HCT116 (cell line): Measurements from ENCODE around the gene RSRC1. TPM values are rescaled to one million over a fixed set of nuclear protein-coding genes. Genes with fewer than 3 reads are reported as not detected.

Source experiments
- ATAC-seq: fragments of 200-7000 bp; cut with Tn5 transposase; 2 replicates; pipeline ENCODE4 v1.9.1; 2020; ENCODE audit warnings: mild to moderate bottlenecking, moderate library complexity
- BruUV-seq: library from RNA; stranded (reverse); fragments of 400-500 nt; replicated peaks from 2 replicates; lab custom pipeline; 2021; lab: Mats Ljungman, UMichigan
- CTCF ChIA-PET: fragments of 300-600 bp; sonication (Branson Sonifier 250); formaldehyde crosslinking; loops from one replicate; lab custom pipeline; 2021; ENCODE audit warnings: antibody characterized with exemption; lab: Charles Lee
- POLR2A ChIA-PET: fragments of 300-600, 350-600 bp; sonication (Branson Sonifier 250); formaldehyde crosslinking; loops from one replicate; lab custom pipeline; 2021; ENCODE audit warnings: antibody characterized with exemption; lab: Charles Lee
- RAD21 ChIA-PET, 2 experiments: fragments of 300-600 bp; sonication (Branson Sonifier 250); formaldehyde crosslinking; loops; one replicate each; lab custom pipeline; 2023; ENCODE audit warnings: low total read pairs in 2 of 2; ENCODE audit not compliant: uncharacterized antibody in 2 of 2, unreplicated experiment in 2 of 2, low non-redundant PET in 1 of 2; lab: Charles Lee
- DNase-seq: peaks from one replicate; pipeline ENCODE4 v3.0.0-alpha.2; 2010; ENCODE audit warnings: low read depth, low spot score
- H2AFZ ChIP-seq: fragments of 200-600 bp; shearing (Covaris generic), sonication (generic); 2 replicates; pipeline ENCODE4 v1.6.1; 2017; ENCODE audit warnings: low read depth, mixed run types, mixed read lengths, antibody characterized with exemption, low read length; ENCODE audit not compliant: poor library complexity, severe bottlenecking
- H3K27ac ChIP-seq: 2 replicates; pipeline ENCODE4 v1.5.1; 2012; ENCODE audit warnings: low read depth, low read length
- H3K27me3 ChIP-seq: fragments of 200-600 bp; sonication (generic); 2 replicates; pipeline ENCODE4 v1.6.1; 2016; ENCODE audit warnings: mixed run types, low read length, mixed read lengths; ENCODE audit not compliant: insufficient read depth
- H3K36me3 ChIP-seq, 2 experiments: fragments of 200-500 bp in 1 of 2; fragments of 200-600 bp in 1 of 2; sonication (Bioruptor generic) in 1 of 2; sonication (generic) in 1 of 2; 2 replicates each; pipeline versions ENCODE4 v1.5.1 to v1.6.1; 2014 to 2016; ENCODE audit warnings: low read length in 2 of 2, inconsistent platforms in 1 of 2, mixed read lengths in 1 of 2, mixed run types in 1 of 2; ENCODE audit not compliant: insufficient read depth in 2 of 2, control insufficient read depth in 1 of 2
- H3K4me1 ChIP-seq, 2 experiments: fragments of 200-600 bp in 1 of 2; sonication (generic) in 1 of 2; 2 replicates each; pipeline versions ENCODE4 v1.5.1 to v1.6.1; 2012 to 2017; ENCODE audit warnings: low read length in 2 of 2, inconsistent platforms in 1 of 2, mild to moderate bottlenecking in 1 of 2, mixed read lengths in 1 of 2, mixed run types in 1 of 2, moderate library complexity in 1 of 2; ENCODE audit not compliant: insufficient read depth in 2 of 2, control insufficient read depth in 1 of 2
- H3K4me2 ChIP-seq: fragments of 200-600 bp; sonication (generic); 2 replicates; pipeline ENCODE4 v1.6.1; 2017; ENCODE audit warnings: mixed run types, low read length, mixed read lengths
- H3K4me3 ChIP-seq, 2 experiments: fragments of 200-600 bp in 1 of 2; sonication (generic) in 1 of 2; replicated peaks in 1 of 2; 2 replicates each; pipeline ENCODE4 v1.5.1; 2011 to 2016; ENCODE audit warnings: low read length in 2 of 2, control low read depth in 1 of 2, low read depth in 1 of 2, mild to moderate bottlenecking in 1 of 2, mixed read lengths in 1 of 2, mixed run types in 1 of 2
- H3K79me2 ChIP-seq: fragments of 200-600 bp; sonication (generic); 2 replicates; pipeline ENCODE4 v1.6.1; 2017; ENCODE audit warnings: mild to moderate bottlenecking, mixed run types, low read length, moderate library complexity, mixed read lengths; ENCODE audit not compliant: insufficient read depth
- H3K9ac ChIP-seq: fragments of 200-600 bp; sonication (generic); 2 replicates; pipeline ENCODE4 v1.6.1; 2016; ENCODE audit warnings: low read length, mixed read lengths
- H3K9me2 ChIP-seq: fragments of 200-600 bp; sonication (generic), shearing (Covaris generic); 2 replicates; pipeline ENCODE4 v1.6.1; 2017; ENCODE audit warnings: mixed run types, mild to moderate bottlenecking, moderate library complexity; ENCODE audit not compliant: insufficient read depth
- H3K9me3 ChIP-seq, 2 experiments: fragments of 200-500 bp in 1 of 2; fragments of 200-600 bp in 1 of 2; sonication (Bioruptor generic) in 1 of 2; sonication (generic) in 1 of 2; 2 replicates each; pipeline ENCODE4 v1.6.1; 2014 to 2017; ENCODE audit warnings: low read length in 2 of 2, mixed read lengths in 2 of 2, inconsistent platforms in 1 of 2, low read depth in 1 of 2, mild to moderate bottlenecking in 1 of 2, mixed run types in 1 of 2, moderate library complexity in 1 of 2; ENCODE audit not compliant: control insufficient read depth in 1 of 2, insufficient read depth in 1 of 2
- H4K20me1 ChIP-seq: fragments of 200-600 bp; sonication (generic), shearing (Covaris generic); 2 replicates; pipeline ENCODE4 v1.6.1; 2017; ENCODE audit warnings: mixed run types, mild to moderate bottlenecking, moderate library complexity; ENCODE audit not compliant: insufficient read depth
- RAD21 ChIP-seq: IDR thresholded peaks from 2 replicates; pipeline ENCODE4 v1.6.1; 2012; ENCODE audit warnings: low read depth, mild to moderate bottlenecking
- SIN3A ChIP-seq: IDR thresholded peaks from 2 replicates; pipeline ENCODE4 v1.6.1; 2012; ENCODE audit warnings: low read depth
- intact Hi-C: fragments of 100-400 bp; cut with micrococcal nuclease; formaldehyde crosslinking; loops from 2 replicates; pipeline ENCODE4 v1.10.0; 2022
- total RNA-seq: library from RNA; stranded (reverse); gene quantifications from one replicate; pipeline ENCODE4 v1.2.1, GENCODE V29; 2021; ENCODE audit not compliant: unreplicated experiment
- TF ChIP-seq, protein P1 (sequence below): IDR thresholded peaks from 2 replicates; pipeline ENCODE4 v1.6.1; 2012
- TF ChIP-seq, protein P2 (sequence below): IDR thresholded peaks from 2 replicates; pipeline ENCODE4 v1.6.1; 2012
- TF ChIP-seq, protein P3 (sequence below), 3 experiments: fragments of 200-600 bp in 1 of 3; sonication (generic) in 1 of 3; IDR thresholded peaks in 2 of 3; conservative IDR thresholded peaks in 1 of 3; 2 replicates each; pipeline ENCODE4 v1.5.1; 2012 to 2017; ENCODE audit warnings: low read depth in 2 of 3, low read length in 2 of 3, antibody characterized with exemption in 1 of 3, borderline replicate concordance in 1 of 3, control low read depth in 1 of 3, mild to moderate bottlenecking in 1 of 3, mixed read lengths in 1 of 3, mixed run types in 1 of 3, moderate library complexity in 1 of 3; ENCODE audit not compliant: insufficient read depth in 1 of 3

RSRC1 gene
- total RNA-seq, 1 experiment from 2014 or later = 37.1 TPM

DNA sequence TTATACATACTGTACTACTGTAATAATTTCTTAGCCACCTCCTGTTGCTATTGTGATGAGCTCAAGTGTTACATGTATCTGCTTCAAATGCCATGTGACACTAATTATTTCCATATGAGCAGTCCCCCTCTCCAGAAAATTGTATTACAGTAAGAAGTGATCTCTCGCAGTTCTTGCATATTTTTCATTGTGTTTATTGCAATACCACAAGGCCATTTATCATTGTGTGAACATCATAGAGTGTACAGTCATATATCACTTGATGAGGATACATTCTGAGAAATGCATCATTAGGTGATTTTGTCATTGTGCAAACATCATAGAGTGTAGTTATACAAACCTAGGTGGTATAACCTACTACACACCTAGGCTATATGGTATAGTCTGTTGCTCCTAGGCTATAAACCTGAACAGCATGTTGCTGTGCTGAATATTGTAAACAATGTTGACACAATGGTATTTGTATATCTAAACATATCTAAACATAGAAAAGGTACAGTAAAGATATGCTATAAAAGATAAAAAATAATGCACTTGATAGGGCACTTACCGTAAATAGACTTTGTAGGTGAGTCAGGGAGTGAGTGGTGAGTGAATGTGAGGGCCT is 271.5 kb downstream of the RSRC1 start:
- Histone ChIP-seq H3K4me3 (no peak overlapping the region), H3K9ac (no peak overlapping the region), H4K20me1 (no peaks in the 10 kb centered on the region), H3K4me1 (no peaks in the 10 kb centered on the region), H3K36me3 (no peaks in the 10 kb centered on the region), H2AFZ (no peak overlapping the region), H3K27ac (no peak overlapping the region), H3K9me3 (no peaks in the 10 kb centered on the region), H3K27me3 (no peaks in the 10 kb centered on the region), H3K4me2 (no peak overlapping the region), H3K79me2 (no peaks in the 10 kb centered on the region), H3K9me2 (no peaks in the 10 kb centered on the region)
- intact Hi-C loops = no loop called here
- RAD21 ChIA-PET = no interaction called here
- CTCF ChIA-PET = no interaction called here
- DNase-seq = no peak
- BruUV-seq = no TSS peak
- TF ChIP-seq, protein P1, sequence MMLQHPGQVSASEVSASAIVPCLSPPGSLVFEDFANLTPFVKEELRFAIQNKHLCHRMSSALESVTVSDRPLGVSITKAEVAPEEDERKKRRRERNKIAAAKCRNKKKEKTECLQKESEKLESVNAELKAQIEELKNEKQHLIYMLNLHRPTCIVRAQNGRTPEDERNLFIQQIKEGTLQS = no peak
- TF ChIP-seq, protein P2, sequence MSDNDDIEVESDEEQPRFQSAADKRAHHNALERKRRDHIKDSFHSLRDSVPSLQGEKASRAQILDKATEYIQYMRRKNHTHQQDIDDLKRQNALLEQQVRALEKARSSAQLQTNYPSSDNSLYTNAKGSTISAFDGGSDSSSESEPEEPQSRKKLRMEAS = no peak
- TF ChIP-seq RAD21 (no peak), SIN3A (no peak)
- ATAC-seq = no peak
- POLR2A ChIA-PET = no interaction called here

DNA sequence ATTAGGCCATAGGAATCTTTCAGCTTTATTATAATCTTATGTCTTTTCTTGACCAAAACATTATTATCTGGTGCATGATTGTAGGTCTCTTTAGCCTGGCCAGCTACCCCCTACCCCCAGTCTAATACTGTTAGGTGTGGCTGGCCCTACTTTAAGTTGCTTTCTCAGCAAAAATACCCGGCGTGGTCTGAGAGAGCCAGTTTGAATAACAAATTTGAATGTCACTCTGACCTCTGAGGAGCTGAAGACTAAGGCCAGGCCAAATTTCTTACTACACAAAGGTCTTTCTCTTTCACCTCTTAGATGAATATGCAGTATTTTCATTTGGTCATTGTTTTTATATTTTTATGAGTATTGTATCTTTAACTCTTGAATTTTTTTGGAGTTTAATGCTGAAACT is 272.6 kb downstream of the RSRC1 start:
- no peaks in the 10 kb centered on the region for H3K9me2 ChIP-seq
- no peaks in the 10 kb centered on the region for H3K79me2 ChIP-seq
- no peaks in the 10 kb centered on the region for H3K36me3 ChIP-seq
- H3K9ac ChIP-seq = no peak overlapping the region
- no peaks in the 10 kb centered on the region for H3K27me3 ChIP-seq
- no peaks in the 10 kb centered on the region for H3K4me1 ChIP-seq
- ATAC-seq = no peak
- H3K9me3 ChIP-seq = no peaks in the 10 kb centered on the region
- RAD21 ChIA-PET = no interaction called here
- TF ChIP-seq, protein P3, sequence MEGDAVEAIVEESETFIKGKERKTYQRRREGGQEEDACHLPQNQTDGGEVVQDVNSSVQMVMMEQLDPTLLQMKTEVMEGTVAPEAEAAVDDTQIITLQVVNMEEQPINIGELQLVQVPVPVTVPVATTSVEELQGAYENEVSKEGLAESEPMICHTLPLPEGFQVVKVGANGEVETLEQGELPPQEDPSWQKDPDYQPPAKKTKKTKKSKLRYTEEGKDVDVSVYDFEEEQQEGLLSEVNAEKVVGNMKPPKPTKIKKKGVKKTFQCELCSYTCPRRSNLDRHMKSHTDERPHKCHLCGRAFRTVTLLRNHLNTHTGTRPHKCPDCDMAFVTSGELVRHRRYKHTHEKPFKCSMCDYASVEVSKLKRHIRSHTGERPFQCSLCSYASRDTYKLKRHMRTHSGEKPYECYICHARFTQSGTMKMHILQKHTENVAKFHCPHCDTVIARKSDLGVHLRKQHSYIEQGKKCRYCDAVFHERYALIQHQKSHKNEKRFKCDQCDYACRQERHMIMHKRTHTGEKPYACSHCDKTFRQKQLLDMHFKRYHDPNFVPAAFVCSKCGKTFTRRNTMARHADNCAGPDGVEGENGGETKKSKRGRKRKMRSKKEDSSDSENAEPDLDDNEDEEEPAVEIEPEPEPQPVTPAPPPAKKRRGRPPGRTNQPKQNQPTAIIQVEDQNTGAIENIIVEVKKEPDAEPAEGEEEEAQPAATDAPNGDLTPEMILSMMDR (IDR thresholded peaks at IDR 0.05 in 2 of 3, conservative IDR thresholded peaks at IDR 0.05 in 1 of 3; ENCODE audit: borderline replicate concordance in 1 of 3, insufficient read depth in 1 of 3, low read depth in 2 of 3, low read length in 2 of 3) = no peak
- TF ChIP-seq, all 23 proteins: peak for 0
- Histone ChIP-seq H3K27ac (no peak overlapping the region), H2AFZ (no peak overlapping the region), H3K4me2 (no peak overlapping the region), H3K4me3 (no peak overlapping the region), H4K20me1 (no peaks in the 10 kb centered on the region)
- DNase-seq = no peak
- ChIA-PET POLR2A (no interaction called here), CTCF (no interaction called here)
- no TSS peak for BruUV-seq
- intact Hi-C loops = no loop called here
